Measurements from ENCODE around the gene ICA1. TPM values are rescaled to one million over a fixed set of nuclear protein-coding genes. Genes with fewer than 3 reads are reported as not detected.
"Not testable (repeated sequence)": the region's sequence is repeated elsewhere in the genome, so short reads cannot be mapped to it uniquely, and the experiment has no call there.

The ICA1 gene
- total RNA-seq, 4 donors from 2014 or later, result 4.1 to 7.4 (median 5.8) TPM

GRCh38 chr7:8239702-8240362 lies 22.1 kb downstream of the ICA1 start:
- WGBS, result 73% methylated on average over 7 of the region's 10 CpGs
- intact Hi-C loops (cut with DNase I); DNase-seq (ENCODE audit: extremely low spot score); H3K4me1 ChIP-seq; H3K36me3 ChIP-seq; H3K27me3 ChIP-seq; H3K27ac ChIP-seq (replicated peaks in 1 of 4); H3K4me3 ChIP-seq; H3K9me3 ChIP-seq: not testable (repeated sequence)

- intact Hi-C loops (cut with DNase I), result no loop called here
Observed at GRCh38 chr7:8236780-8237407, 25.1 kb downstream of the ICA1 start.

DNA sequence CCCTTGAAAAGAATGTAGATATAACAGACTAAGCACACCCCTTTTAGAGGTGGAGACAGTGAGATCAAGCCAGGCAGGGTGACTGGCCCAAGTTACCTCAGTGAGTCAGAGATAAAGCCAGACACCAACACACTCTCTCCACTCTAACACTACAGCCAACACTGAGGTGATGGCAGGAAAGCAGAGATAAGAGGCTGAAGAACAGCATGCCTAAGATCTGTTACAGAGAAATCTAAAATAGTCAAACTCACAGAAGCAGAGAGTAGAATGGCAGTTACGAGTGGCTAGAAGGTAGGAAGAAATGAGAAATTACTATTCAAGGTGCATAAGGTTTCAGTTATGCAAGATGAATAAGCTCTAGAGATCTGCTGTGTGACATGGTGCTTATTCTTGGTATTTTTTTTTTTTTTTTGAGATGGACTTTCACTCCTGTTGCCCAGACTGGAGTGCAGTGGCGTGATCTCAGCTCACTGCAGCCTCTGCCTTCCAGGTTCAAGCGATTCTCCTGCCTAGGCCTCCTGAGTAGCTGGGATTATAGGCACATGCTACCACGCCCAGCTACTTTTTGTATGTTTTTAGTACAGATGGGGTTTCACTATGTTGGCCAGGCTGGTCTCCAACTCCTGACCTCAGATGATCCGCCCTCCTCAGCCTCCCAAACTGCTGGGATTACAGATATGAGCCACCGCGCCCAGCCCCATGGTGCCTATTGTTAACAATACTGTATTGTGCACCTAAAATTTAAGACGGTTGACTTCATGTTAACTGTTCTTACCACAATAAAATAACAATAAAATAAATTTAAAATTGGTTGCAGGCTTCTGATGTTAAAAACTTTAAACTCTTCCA lies 28.7 kb downstream of the ICA1 start:
- Histone ChIP-seq H3K36me3 (peaks cover 0 to 8% (median 0%) of the 10 kb centered on the region in 4 donors), H3K4me3 (no peak overlapping the region), H3K4me1 (peaks cover 0 to 4% (median 0%) of the 10 kb centered on the region in 4 donors), H3K9me3 (no peaks in the 10 kb centered on the region), H3K27me3 (no peaks in the 10 kb centered on the region), H3K27ac (replicated peaks in 1 of 4) (no peak overlapping the region)
- 93% methylated on average over 8 of the region's 8 CpGs for WGBS
- intact Hi-C loops (cut with DNase I), result no loop called here
- DNase-seq (ENCODE audit: extremely low spot score), result no peak
- TF ChIP-seq, protein P1, sequence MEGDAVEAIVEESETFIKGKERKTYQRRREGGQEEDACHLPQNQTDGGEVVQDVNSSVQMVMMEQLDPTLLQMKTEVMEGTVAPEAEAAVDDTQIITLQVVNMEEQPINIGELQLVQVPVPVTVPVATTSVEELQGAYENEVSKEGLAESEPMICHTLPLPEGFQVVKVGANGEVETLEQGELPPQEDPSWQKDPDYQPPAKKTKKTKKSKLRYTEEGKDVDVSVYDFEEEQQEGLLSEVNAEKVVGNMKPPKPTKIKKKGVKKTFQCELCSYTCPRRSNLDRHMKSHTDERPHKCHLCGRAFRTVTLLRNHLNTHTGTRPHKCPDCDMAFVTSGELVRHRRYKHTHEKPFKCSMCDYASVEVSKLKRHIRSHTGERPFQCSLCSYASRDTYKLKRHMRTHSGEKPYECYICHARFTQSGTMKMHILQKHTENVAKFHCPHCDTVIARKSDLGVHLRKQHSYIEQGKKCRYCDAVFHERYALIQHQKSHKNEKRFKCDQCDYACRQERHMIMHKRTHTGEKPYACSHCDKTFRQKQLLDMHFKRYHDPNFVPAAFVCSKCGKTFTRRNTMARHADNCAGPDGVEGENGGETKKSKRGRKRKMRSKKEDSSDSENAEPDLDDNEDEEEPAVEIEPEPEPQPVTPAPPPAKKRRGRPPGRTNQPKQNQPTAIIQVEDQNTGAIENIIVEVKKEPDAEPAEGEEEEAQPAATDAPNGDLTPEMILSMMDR (IDR thresholded peaks at IDR 0.05), result no peak
- TF ChIP-seq POLR2AphosphoS5 (IDR thresholded peaks at IDR 0.05) (no peak), POLR2A (IDR thresholded peaks at IDR 0.05; ENCODE audit: low read depth) (no peak), EP300 (IDR thresholded peaks at IDR 0.05) (no peak)

More at GRCh38 chr7:8236780-8237407, 25.1 kb downstream of the ICA1 start:
- DNase-seq (ENCODE audit: extremely low spot score), result no peak
- TF ChIP-seq, protein P1 (IDR thresholded peaks at IDR 0.05), result no peak
- no peak for TF ChIP-seq POLR2AphosphoS5 (IDR thresholded peaks at IDR 0.05)
- TF ChIP-seq EP300 (IDR thresholded peaks at IDR 0.05), result no peak
- TF ChIP-seq POLR2A (IDR thresholded peaks at IDR 0.05; ENCODE audit: low read depth), result no peak
- Histone ChIP-seq H3K27ac (replicated peaks in 1 of 4) (no peak overlapping the region), H3K27me3 (no peaks in the 10 kb centered on the region), H3K9me3 (no peaks in the 10 kb centered on the region), H3K36me3 (peaks cover 0 to 6% (median 0%) of the 10 kb centered on the region in 4 donors), H3K4me1 (peaks cover 0 to 4% (median 0%) of the 10 kb centered on the region in 4 donors), H3K4me3 (no peak overlapping the region)
- 48% methylated on average over 3 of the region's 3 CpGs for WGBS

GRCh38 chr7:8229927-8230326 lies 32.0 kb downstream of the ICA1 start:
- WGBS, result 65% methylated on average over 3 of the region's 3 CpGs
- H3K27me3 ChIP-seq, result no peaks in the 10 kb centered on the region
- no peaks in the 10 kb centered on the region for H3K9me3 ChIP-seq
- H3K36me3 ChIP-seq, result peaks cover 0 to 11% (median 0%) of the 10 kb centered on the region in 4 donors
- no peak overlapping the region for H3K27ac ChIP-seq (replicated peaks in 1 of 4)
- H3K4me1 ChIP-seq, result no peaks in the 10 kb centered on the region
- intact Hi-C loops (cut with DNase I), result no loop called here
- no peak for DNase-seq (ENCODE audit: extremely low spot score)
- no peak for TF ChIP-seq POLR2AphosphoS5 (IDR thresholded peaks at IDR 0.05)
- TF ChIP-seq, protein P1 (IDR thresholded peaks at IDR 0.05), result no peak
- no peak for TF ChIP-seq POLR2A (IDR thresholded peaks at IDR 0.05; ENCODE audit: low read depth)
- TF ChIP-seq EP300 (IDR thresholded peaks at IDR 0.05), result no peak
- H3K4me3 ChIP-seq, result no peak overlapping the region

All from esophagus muscularis mucosa (tissue), 4 donors.